Stomach (tissue), 4 donors: ENCODE data around the gene ZFP92.

Experiments used
- CTCF ChIP-seq, 7 experiments: fragments of 450-650 bp in 4 of 7; fragments of 200-600 bp in 3 of 7; sonication (generic) in 3 of 7; IDR thresholded peaks; one replicate each; pipeline ENCODE4 v1.5.1; 2016 to 2019; ENCODE audit warnings: antibody characterized with exemption in 7 of 7, control low read depth in 2 of 7, mild to moderate bottlenecking in 1 of 7
- POLR2A ChIP-seq, 4 donors: fragments of 450-650 bp; IDR thresholded peaks; one replicate each; pipeline ENCODE4 v1.6.1; 2016; ENCODE audit warnings: antibody characterized with exemption in 4 of 4, control low read depth in 2 of 4, mild to moderate bottlenecking in 1 of 4, moderate library complexity in 1 of 4

GRCh38 chrX:153375571-153375970 lies 35.7 kb upstream of the ZFP92 start:
- TF ChIP-seq CTCF (IDR thresholded peaks at IDR 0.05) (no peak), POLR2A (IDR thresholded peaks at IDR 0.05) (no peak)
